Loucy (cell line): ENCODE data around the gene ATP6V0D1.

Experiments used
- H2AFZ ChIP-seq: fragments of 200-600 bp; sonication (generic); 2 replicates; pipeline ENCODE4 v1.6.0; 2016; ENCODE audit warnings: antibody characterized with exemption, mild to moderate bottlenecking, low read length, moderate library complexity
- H3F3A ChIP-seq: fragments of 200-600 bp; 2 replicates; pipeline ENCODE4 v1.6.0; 2016; ENCODE audit warnings: antibody characterized with exemption, low read depth, mild to moderate bottlenecking
- H3K27me3 ChIP-seq: fragments of 200-600 bp; sonication (generic); 2 replicates; pipeline ENCODE4 v1.6.1; 2014; ENCODE audit warnings: low read length, mild to moderate bottlenecking; ENCODE audit not compliant: insufficient read depth, poor library complexity, severe bottlenecking
- H3K36me3 ChIP-seq: fragments of 200-600 bp; sonication (generic); 2 replicates; pipeline ENCODE4 v1.6.1; 2016; ENCODE audit warnings: low read length; ENCODE audit not compliant: insufficient read depth
- H3K4me1 ChIP-seq: fragments of 200-600 bp; sonication (generic); 2 replicates; pipeline ENCODE4 v1.5.1; 2014; ENCODE audit warnings: low read length, mild to moderate bottlenecking; ENCODE audit not compliant: insufficient read depth, poor library complexity, severe bottlenecking
- H3K4me2 ChIP-seq: fragments of 200-600 bp; sonication (generic); 2 replicates; pipeline ENCODE4 v1.6.0; 2014; ENCODE audit warnings: antibody characterized with exemption, low read length, low read depth, mild to moderate bottlenecking; ENCODE audit not compliant: poor library complexity, severe bottlenecking
- H3K4me3 ChIP-seq: fragments of 200-600 bp; sonication (generic); 2 replicates; pipeline ENCODE4 v1.5.1; 2014; ENCODE audit warnings: low read length, mild to moderate bottlenecking, mixed read lengths; ENCODE audit not compliant: poor library complexity, severe bottlenecking
- H3K79me2 ChIP-seq: fragments of 200-600 bp; sonication (generic); 2 replicates; pipeline ENCODE4 v1.6.1; 2014; ENCODE audit warnings: low read length; ENCODE audit not compliant: insufficient read depth
- H3K9ac ChIP-seq: fragments of 200-600 bp; sonication (generic); 2 replicates; pipeline ENCODE4 v1.6.0; 2014; ENCODE audit warnings: mild to moderate bottlenecking, low read depth, low read length, moderate library complexity; ENCODE audit not compliant: poor library complexity, severe bottlenecking
- H3K9me2 ChIP-seq: fragments of 200-600 bp; sonication (generic); replicated peaks from 2 replicates; pipeline ENCODE4 v1.6.1; 2016; ENCODE audit warnings: low read depth, low read length, mixed read lengths
- H3K9me3 ChIP-seq: fragments of 200-600 bp; sonication (generic); 2 replicates; pipeline ENCODE4 v1.6.1; 2014; ENCODE audit warnings: mild to moderate bottlenecking, antibody characterized with exemption, low read length, low read depth; ENCODE audit not compliant: insufficient read depth
- H4K20me1 ChIP-seq: fragments of 200-600 bp; sonication (generic); 2 replicates; pipeline ENCODE4 v1.6.0; 2014; ENCODE audit warnings: antibody characterized with exemption, low read length, mild to moderate bottlenecking; ENCODE audit not compliant: insufficient read depth, poor library complexity, severe bottlenecking
- EZH2phosphoT487 ChIP-seq: fragments of 200-600 bp; IDR thresholded peaks from 2 replicates; pipeline ENCODE4 v1.6.1; 2018; ENCODE audit warnings: antibody characterized with exemption, mild to moderate bottlenecking, moderate library complexity, borderline replicate concordance
- TF ChIP-seq, protein P1 (sequence below): fragments of 200-600 bp; sonication (generic); conservative IDR thresholded peaks from 2 replicates; pipeline ENCODE4 v1.5.1; 2014; ENCODE audit warnings: mild to moderate bottlenecking, antibody characterized with exemption, low read length

The ATP6V0D1 gene

DNA sequence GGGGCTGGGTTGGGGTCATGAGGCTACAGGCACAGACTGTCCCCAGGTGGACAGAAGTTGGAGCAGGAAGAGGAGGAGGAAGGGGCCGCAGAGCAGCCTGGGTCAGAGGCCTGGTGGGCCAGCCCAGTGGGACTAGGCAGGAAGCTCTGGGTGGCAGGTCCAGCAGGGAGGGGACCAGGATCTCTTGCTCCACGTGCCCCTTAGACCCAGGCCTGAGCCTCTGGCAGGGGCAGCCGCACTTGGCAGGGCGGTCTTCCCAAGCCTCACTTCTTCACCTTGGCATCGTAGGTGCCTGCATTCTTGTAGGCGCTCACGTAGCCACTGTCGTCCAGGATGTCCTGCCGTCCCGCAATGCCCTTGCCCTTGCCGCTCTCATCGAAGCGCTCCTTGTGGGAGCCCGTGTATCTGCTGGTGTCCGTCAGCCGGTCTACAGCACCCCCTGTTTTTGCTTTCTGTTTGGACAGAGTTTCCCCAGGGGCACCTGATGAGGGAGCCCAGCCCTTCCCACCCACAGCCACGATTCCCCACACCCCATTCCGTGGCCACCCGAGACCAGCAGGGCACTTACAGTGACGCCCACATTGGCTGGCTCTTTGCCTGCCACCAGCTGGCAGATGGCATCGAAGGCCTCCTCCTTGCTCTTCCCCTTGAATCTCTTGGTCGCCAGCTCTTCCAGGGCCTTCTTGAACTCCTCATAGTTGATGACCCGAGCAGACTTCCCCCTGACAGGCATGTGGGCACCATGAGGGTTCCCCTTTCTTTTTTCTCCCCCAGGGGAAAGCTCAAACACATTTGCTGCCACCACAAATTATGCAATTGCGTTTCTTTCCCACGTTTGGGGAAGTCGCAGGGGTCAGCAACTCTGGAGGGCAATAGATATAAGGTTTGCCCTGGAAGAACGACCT, 90.8 kb downstream of the ATP6V0D1 start:
- no peak overlapping the region for H3K9ac ChIP-seq
- no peaks in the 10 kb centered on the region for H3K9me2 ChIP-seq
- TF ChIP-seq EZH2phosphoT487 = no peak
- TF ChIP-seq, protein P1, sequence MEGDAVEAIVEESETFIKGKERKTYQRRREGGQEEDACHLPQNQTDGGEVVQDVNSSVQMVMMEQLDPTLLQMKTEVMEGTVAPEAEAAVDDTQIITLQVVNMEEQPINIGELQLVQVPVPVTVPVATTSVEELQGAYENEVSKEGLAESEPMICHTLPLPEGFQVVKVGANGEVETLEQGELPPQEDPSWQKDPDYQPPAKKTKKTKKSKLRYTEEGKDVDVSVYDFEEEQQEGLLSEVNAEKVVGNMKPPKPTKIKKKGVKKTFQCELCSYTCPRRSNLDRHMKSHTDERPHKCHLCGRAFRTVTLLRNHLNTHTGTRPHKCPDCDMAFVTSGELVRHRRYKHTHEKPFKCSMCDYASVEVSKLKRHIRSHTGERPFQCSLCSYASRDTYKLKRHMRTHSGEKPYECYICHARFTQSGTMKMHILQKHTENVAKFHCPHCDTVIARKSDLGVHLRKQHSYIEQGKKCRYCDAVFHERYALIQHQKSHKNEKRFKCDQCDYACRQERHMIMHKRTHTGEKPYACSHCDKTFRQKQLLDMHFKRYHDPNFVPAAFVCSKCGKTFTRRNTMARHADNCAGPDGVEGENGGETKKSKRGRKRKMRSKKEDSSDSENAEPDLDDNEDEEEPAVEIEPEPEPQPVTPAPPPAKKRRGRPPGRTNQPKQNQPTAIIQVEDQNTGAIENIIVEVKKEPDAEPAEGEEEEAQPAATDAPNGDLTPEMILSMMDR = no peak

DNA sequence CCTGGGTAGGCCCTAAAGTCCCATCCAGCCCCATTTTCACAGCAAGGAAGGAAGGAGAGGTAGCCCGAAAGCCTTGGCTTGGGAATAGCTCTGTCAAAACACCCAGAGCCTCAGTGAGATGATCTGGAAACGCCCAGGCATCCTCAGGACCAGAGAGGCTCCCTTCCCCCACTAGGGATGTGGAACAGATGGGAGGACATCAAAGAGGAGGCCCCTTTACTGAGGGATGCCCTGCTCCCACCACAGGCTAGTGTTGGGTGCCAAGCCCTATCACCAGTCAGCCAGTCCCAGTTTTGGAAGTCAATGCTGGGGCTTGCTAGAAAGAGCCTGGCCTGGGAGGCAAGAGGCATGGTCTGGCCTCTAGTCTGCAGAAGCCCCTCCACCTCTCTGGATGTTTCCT, 92.4 kb downstream of the ATP6V0D1 start:
- H3F3A ChIP-seq = no peaks in the 10 kb centered on the region
- no peak overlapping the region for H3K4me2 ChIP-seq
- H3K9ac ChIP-seq = no peak overlapping the region
- H3K4me1 ChIP-seq = no peaks in the 10 kb centered on the region
- H3K9me3 ChIP-seq = no peaks in the 10 kb centered on the region
- H3K9me2 ChIP-seq = no peaks in the 10 kb centered on the region
- no peak overlapping the region for H2AFZ ChIP-seq
- no peaks in the 10 kb centered on the region for H4K20me1 ChIP-seq
- no peaks in the 10 kb centered on the region for H3K27me3 ChIP-seq
- H3K4me3 ChIP-seq = no peak overlapping the region
- TF ChIP-seq, protein P1 = no peak
- TF ChIP-seq EZH2phosphoT487 = no peak
- H3K79me2 ChIP-seq = no peaks in the 10 kb centered on the region
- no peaks in the 10 kb centered on the region for H3K36me3 ChIP-seq

More for the DNA sequence above, 90.8 kb downstream of the ATP6V0D1 start:
- Histone ChIP-seq H3K4me1 (no peaks in the 10 kb centered on the region), H3F3A (no peaks in the 10 kb centered on the region), H3K36me3 (no peaks in the 10 kb centered on the region), H3K79me2 (no peaks in the 10 kb centered on the region), H3K9me3 (no peaks in the 10 kb centered on the region), H2AFZ (no peak overlapping the region), H4K20me1 (no peaks in the 10 kb centered on the region), H3K27me3 (no peaks in the 10 kb centered on the region), H3K4me3 (no peak overlapping the region), H3K4me2 (no peak overlapping the region)

DNA sequence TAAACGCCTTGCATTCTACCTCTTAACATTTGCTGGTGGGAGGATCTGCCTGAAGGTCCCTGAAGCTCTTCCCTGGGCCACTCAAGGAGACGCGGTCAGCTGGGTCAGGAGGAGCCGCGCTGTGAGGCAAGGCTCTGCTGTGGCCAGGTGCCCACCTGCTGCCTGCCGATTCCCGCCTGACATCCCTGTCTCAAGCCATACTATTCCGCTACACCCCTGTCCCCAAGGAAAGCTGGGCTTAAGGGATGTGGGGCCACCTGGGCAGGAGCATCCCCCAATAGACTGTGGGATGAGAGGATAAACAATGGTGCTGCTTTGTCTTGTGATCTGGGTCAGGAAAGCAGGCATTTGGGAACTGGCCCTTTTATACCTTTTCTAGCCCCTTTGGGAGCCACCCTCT, 92.8 kb downstream of the ATP6V0D1 start:
- no peaks in the 10 kb centered on the region for H3K4me1 ChIP-seq
- no peak overlapping the region for H3K9ac ChIP-seq
- no peaks in the 10 kb centered on the region for H4K20me1 ChIP-seq

More for the DNA sequence above, 92.8 kb downstream of the ATP6V0D1 start:
- Histone ChIP-seq H3K9me2 (no peaks in the 10 kb centered on the region), H3K79me2 (no peaks in the 10 kb centered on the region), H3K4me3 (no peak overlapping the region), H2AFZ (no peak overlapping the region), H3K36me3 (no peaks in the 10 kb centered on the region), H3K27me3 (no peaks in the 10 kb centered on the region), H3K9me3 (no peaks in the 10 kb centered on the region), H3K4me2 (no peak overlapping the region), H3F3A (no peaks in the 10 kb centered on the region)
- TF ChIP-seq, protein P1 = no peak
- TF ChIP-seq EZH2phosphoT487 = no peak
